Stimulated activated CD4-positive, alpha-beta T cell treated with anti-CD3 and anti-CD28 coated beads, Interleukin-12 subunit alpha, Interleukin-12 subunit beta, amount 100 ng/mL, for 4 hours (primary cell): Measurements from ENCODE around the gene CDON.

Source experiments
- DNase-seq: peaks from one replicate; pipeline ENCODE4 v3.0.0-alpha.2; 2020

Gene CDON

DNA sequence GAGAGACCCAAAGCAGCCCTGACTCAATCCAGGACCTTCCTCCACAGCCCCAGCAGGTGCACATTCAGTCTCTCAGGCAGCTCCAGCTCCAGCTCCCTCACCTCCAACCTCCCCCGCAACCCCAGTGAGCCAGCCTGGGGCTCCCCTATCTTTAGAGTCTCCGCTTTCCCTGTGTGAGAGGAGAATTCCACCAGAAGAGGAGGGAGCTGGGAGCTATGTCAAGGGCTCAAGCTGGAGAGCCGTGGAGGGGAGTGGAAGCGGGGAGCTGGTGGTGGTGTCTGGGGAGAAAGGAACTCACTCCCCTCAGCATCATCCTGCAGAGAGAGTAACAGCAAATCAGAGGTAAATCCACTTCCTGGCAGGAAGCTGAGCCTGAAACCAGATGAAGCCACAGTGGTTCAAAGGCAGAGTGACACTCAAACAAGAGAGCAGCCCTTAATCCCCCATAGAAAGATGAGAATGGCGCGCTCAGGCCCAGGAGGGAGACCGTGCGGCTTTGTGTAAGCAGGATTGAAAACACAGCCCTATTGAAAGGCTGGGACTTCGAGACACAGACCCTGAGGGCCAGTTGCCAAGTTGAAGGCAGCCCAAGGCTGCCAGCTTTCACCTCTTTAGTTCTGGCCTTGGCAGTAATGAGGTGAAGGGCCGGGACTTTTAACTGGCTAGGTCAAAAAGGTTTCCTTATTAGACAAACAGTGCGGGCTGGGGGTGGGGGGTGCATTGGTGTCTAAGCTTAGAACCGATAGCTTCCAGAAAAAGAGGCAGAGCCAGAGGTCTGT lies 21.4 kb upstream of the CDON start:
- DNase-seq, result no peak

DNA sequence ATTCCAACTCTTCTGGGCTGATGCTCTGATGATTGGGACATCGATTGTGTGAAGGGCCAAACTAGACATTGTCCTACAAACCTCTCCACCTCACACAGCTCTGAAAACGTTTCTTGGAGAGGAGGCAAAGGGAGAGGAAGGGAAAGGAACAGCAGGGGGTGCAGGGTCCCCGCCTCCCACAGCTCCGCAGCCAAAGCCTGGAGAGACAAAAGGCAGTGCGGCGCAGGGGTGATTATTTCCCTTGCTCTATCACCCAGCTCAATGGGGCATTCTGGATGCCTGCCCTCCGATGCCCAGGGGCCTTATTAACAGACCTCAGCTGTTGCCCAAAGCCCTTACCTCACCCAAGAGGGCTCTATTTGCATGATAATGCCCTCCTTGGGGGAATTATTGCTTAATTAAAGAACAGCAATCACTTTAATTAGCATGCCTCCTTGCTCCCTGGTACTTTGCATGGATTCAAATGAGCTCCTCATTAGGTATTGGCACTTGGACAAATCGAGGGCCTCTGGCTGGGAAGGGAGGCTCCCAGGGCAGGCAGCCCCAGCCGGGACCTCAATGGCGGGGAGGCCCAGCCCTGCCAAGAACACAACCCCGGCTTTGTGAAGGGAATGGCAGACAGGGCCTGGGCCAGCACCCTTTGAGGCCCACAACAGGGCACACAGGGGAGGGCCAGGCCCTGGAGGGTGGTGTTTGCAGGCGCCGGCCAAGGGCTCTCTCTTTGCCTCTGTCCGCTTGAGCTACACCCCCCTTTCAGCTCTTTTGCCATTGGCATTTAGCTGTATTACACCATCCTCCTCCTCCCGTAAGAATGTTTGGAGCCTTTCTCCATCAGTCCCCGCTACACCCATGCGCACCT lies 19.8 kb upstream of the CDON start:
- DNase-seq, result no peak

DNA sequence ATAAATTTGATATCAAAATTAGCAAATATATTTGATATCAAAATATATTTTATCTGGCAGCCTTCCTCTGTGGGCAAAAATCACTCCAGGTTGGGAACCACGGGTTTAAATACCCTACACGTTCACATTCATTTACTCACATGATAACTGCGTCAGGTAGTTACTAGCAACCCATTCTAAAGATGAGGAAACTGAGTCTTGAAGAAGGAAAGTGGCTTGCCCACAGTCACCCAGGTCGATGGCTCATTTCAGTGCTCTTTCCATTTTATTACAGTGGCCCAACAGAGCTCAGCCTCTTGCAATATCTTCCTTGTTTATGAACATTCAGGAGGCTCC lies 19.2 kb upstream of the CDON start:
- DNase-seq, result no peak

DNA sequence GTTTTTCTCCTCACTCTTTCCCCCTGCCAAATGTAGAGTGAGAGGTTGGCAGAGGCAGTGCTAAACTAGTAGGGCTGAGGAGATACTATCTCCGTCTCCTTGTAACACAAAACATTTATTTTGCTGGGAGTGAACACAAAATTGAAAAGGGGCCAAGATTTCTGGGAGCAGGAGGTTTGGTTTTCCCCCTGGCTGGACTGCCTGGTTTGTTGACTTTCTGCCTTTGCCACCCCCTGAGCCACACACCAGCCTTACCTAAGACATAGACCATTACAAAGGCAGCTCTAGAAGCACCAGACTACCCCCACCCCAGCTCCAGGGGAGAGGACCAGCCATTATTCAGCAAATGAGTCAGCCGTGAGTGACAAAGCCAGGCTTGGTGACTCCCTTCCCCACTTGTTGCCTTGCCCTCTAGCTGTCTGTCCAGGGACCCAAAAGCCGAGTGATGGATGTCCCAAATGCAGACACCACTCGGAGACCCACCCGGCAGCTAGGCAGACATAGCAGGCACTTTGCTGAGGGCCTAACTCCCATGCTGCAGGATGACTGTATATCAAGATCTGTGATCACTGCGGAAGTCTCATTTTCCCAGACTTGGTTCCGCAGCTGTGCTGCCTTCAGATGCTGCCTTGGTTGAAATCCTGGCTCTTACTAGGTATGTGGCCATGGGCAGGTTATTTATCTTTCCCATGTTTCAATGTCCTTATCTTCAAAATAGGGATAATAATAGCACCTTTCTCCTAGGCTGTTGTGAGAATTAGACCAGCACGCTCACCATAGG lies 17.7 kb upstream of the CDON start:
- DNase-seq, result no peak

DNA sequence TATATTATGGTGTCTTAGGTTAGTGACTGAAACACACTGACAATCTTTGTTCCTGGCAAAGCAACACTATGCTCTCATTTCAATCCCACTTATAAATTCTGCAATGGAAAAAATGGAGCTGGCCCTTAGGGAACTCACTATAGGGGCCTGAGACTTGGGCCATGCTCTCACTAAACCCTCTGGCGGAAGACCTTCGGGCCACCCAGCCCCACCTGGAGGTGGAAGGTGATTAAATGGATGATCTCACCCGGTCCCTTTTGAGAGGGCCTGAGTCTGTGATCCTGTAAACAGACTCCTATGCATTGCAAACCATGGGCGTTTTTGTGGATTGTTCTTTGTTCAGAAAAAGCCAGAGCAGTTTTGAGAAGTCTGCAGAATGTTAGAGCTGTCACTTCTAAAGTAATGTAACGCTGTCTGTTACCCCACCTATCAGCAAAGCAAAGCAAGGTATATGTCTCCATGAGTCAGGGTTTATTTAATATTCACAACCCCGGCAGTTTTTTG lies 17.0 kb upstream of the CDON start:
- DNase-seq, result no peak

DNA sequence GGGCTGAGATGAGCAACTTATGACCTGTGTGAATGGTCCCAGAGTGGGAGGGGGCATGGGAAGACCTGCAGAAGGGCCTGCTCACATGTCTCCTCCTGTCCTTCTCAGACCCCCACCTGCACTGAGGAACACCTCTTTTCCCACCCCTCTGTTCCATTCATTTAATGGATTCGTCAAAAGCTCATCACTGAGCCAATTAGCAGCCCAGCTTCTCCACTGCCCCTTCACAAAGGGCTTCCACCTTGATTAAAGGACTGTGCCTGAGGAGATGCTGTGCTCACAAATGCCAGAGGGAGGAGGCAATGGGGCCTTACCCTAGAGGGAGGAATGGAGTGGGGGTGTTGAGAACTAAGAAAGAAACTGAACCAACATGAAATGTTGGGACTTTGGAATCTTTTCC lies 14.0 kb upstream of the CDON start:
- no peak for DNase-seq

DNA sequence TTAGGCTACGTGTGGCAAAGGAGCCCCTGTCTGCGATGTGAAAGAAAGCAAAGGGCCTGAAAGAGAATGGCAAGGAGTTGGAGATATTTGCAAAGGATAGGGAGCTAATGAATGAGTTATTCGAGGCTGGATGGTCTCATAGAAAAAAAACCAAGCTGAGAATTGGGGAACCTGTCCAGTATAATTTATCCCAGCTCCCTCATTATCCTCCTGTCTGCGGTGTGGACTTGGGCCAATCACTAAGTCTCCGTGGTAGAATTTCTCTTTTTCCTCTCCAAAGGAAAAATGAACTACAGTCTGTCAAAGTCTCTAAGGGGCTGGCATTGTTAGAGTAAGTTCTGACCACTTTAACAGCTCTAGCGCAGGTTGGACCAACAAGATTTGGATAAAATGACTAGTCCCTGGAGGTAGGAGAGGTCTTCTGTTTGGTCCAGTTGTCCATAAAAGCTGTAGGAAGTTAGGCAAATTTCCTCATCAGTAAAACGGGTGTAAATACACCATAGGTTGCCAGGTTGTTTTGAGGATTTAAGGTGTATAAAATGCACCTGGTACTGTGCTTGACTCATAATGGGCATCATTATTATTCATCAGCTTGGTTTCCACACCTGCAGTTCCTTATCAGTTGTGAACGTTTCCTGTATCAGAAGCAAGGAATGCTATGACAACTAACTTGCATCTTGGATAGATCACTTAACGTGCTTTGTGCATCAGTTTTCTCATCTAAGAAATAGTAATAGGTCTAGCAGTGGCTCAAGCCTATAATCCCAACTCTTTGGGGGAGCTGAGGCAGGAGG lies 10.3 kb upstream of the CDON start:
- no peak for DNase-seq

DNA sequence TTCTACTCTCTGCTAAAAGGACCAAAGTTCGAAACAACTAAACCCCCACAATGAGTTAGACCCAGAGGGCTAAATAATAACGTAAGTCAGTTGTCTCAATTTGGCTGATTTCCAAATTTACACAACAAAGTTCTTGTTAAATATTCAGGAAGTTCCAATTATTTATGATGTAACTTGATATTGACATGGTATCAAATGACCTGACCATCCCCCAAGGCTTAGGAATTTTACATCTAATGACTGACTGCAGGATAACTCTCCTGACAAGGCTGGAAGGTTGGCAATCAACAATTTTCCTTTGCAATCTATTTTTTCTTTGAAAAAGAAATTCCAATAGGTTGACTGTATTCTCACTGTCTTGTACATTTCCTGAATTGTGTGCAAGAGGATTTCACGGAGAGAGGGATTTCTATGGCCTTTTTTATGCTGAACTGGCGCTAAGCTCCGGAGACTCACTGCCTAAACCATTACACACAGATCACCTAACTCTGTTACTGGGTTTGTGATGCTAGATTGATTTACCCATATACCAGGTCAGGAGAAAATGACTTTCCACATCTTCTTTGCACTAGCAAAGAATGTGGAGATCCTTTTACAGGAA lies 9.6 kb upstream of the CDON start:
- DNase-seq, result no peak

DNA sequence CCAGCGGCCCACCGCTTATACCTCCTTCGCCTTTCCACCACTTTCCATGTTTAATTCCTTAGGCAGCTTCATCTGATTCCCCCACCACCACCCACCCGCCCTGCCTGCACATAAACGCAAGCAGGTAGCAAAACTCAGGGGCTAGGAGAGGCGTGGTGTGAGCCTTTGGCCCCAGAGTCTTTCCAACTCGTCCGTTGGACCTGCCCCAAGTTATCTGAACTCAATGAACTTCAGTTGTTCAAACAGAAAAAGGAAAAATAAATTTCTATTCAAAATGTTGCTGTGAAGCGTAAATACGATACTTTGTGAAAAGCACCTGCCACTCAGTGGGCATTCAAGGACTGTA lies 814 bp upstream of the CDON start:
- DNase-seq, result no peak

DNA sequence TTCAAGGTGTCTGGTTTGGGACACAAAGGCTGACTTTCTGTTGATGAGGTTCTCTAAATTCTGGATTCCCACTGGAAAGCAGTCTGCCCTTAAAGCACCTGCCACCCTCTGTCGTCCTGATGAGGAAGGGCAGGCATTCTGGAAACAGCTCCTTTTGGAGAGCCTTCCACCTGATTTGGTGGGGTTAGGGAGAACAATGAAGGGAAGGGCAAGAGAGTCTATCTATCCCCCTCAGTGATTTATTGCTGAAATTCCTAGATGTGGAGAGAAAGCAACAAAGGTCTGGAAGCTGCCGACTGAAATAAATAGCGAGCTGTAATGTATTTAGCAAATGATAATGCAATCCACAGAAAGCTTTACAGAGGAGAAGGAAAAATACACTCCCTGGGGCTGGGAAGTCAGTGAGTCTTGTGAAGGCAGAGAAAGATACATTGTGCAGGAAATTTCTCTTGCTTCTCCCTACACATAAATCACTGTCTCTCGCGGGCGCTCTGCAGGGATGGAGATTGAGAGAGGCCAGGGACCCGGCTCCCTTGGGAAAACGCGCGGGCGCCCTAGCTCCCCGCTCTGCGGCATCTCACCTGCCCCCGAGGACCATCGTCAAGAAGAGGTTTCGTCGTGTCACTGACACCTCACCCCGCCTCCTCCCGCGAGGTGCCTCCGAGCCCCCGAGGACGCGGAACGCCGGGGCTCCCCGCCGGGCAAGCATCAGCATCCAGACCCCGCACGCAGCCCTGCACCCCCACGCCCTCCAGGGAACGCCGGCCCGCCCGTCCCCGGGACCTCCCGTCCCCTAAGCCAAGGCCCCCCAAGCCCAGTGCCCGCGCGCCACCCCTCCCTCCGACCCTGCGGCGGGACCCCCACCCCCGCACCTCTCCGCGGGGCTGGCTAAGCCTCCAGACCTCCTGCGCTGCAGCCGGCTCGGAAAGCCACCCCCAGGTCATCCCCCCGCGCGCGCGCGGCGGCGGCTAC lies 673 bp downstream of the CDON start:
- peak; percentile 28 for DNase-seq

DNA sequence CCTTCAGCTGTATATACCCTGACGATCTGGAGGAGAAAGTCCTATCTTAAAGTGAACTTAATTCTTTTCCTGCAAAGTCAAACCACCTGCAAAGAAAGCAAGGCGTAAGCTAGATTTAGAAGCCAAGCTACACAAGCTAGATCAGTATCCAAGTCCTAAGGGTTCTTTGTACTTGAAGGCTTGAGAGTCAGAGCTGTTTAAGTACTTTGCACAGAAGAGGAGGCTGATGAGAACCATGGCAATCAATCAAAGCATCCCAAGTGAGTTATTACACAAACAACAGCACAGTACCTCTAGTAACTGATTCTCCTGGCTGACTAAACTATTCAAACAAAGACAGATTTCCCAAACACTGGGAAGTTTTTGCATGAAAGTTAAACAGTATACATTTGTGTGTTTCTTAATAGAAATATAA lies 1.9 kb downstream of the CDON start:
- no peak for DNase-seq

DNA sequence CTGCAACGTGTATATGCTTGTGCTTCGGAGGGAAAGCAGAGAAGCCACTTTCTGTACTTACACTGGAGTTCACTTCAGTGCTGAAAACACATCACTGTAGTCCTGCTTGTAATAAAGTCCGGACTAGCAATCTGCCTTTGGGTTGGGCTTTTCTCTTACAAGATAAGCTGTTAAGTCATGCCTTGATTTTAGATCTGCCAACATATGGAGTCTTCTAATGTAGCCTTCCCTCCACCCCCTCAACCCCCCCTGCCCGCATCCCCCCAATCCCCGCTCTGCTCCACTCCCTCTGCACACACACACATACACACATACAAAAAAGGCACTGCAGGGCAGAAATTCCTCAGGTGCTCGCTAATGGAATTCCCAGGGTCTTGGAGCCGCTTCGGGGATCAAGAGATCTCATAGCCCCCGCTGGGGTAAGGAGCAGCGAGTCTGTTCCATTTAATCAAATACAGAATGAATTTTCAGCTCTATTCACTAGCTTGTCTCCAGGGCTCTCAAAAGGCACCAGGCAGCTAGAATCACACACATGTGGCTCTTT lies 3.4 kb downstream of the CDON start:
- DNase-seq, result no peak

DNA sequence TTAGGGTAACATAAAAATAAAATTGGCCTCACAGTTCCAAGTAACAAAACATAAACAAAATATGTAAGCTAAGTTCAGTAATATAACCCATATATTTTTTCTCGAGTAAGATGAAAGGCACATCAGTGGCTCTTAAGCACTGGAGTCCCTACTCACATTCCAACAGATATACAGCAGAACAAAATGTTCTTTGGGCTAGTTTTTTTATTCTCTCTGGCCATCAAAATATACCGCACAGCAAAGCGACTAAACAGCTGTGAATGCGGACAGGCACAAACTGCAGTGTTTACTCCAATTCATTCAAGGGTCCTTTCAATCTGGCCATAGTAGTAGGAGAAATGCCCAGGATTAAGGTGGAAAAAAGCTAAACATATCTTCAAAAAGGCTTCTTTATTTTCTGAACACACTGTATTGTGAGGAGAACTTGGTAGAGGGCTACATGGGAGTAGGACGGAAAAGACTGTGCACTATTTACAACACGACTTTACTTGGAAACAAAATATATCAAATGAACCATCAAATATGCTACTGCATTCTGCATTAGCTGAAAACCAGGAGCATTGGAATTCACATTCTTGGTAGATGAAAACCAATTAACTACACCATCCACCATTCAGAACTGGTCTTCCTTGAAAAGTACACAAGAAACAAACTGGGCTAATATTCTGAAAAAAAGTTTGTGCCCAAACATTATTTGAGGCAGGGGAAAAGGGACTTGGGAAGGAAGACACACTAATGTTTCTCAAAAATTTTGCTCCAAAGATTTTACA lies 4.4 kb downstream of the CDON start:
- DNase-seq, result no peak

DNA sequence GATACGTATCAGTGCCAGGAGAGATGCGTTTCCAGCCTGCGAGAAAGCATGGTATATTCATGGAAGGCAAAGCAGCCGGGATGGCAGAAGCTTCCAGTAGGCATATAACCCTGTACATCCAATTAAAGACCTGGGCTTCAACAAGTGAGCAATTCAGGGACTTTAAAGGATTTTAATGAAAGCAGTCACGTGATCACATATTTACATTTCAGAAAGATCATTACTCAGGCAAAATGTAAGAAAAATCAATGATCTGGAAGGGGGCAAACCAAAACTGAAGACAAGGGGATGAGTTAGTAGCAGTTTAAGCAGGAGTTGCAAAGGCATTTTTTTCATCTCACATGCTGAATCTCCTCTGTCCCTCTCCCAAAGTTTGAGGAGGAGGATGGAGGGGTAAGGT lies 7.8 kb downstream of the CDON start:
- no peak for DNase-seq

DNA sequence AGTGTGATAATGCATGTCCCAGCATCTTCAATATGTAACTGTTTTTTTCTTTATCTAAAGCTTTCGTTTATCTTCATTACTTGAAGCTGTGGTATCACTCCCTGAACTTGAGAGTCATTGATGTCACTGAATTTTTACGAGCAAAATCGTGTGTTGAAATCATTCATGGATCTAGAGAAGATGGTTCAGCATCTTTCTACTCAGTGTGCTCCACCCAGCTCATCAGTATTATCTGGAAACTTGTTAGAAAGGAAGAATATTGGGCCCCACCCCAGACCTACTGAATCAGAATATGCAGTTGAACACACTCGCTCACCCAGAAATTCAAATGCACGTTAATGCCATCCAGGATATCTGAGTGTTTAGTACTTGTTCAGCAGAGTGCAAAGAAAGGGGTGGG lies 8.3 kb downstream of the CDON start:
- no peak for DNase-seq

DNA sequence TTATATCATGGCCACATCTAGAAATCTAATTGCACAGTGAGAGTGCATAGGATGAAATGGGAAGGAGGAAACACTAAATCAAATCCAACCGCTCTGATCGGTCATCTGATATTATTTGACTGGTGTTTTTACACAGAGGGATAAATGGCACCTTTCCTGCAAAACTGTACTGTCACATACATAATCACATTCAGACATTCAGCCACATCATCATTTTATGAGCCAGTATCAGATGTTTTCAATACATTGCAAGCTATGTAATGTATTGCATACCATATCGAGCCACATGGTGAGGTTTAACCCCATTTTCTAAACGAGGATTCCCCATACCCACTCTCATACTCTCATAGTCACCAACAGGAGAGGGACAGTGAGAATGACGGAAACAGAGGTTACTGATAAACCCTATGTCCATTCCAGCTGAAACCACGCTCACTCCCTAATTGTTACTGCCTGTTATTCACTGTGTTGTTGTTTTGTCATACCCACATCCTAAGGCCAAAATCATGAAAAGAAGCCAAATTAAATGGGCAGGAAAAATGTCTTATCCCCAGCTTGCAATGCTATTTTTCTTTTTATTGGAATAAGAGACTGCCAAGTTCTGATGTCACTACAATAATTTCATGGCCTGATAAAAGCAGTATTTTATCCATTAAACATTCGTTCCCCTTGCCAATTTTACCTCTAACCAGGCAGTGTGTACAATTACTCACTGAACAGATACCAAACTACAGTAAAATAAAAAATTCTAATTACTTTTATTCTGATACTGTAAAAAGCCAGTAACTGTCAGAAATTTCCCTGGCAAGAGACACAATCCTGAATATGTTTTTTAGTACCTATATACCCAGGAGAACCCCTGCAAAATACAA lies 9.0 kb downstream of the CDON start:
- no peak for DNase-seq

DNA sequence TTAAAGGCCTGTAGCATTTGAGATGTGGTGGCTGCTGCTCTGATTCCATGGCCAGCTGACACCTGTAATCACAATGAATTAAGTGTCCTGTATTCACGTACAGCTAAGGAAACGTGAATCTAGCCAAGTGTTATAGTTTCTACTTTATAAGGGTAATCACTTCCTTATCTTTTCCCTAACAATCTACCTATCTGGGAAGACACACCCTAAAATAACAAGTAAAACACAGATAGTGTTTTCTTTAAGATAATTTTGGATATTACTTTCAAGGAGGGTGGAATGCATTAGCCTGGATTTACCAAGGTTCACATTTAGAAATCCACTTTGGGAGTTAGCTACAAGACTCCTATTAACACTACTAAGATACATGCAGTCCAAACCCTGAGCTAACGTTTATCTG lies 11.5 kb downstream of the CDON start:
- no peak for DNase-seq

DNA sequence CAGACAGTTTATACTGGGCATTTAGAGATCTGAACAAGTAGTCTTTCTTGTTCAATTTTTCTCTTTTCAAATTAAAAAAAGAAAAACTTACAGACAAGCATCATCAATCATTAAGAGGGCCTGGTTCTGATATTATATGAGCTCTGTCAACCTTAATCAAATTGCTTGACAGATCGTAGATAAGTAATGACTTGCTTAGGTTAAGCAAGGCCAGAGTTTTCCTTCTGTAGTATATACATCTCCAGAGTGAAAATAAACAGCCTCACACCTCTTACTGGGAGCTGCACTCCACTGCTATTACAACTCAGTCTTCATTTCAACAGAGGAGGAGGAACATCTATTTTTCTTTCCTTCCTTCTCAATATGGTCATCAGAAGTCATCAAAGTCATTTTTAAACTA lies 13.5 kb downstream of the CDON start:
- no peak for DNase-seq

DNA sequence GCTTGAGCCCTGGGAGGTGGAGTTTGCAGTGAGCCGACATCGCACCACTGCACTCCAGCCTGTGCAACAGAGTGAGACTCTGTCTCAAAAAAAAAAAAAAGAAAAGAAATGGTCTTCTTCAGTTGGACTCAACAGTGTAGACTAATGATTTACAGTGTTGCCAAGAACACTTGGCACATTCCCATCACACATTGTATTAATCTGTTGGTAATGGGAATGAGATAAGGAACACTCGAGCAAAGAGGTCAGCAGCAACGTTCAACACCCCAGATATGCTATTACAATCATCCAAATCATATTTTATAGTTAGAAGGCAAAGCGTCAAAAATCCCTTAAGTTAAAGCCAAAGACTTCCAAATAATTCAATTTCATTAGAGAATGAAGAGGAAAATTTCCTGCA lies 14.5 kb downstream of the CDON start:
- no peak for DNase-seq
